ENCODE measurements around the gene PKD2. TPM values are rescaled to one million over a fixed set of nuclear protein-coding genes. Genes with fewer than 3 reads are reported as not detected.

PKD2 gene
- polyA plus RNA-seq, 1 donor from 2014 or later = 54.8 TPM

DNA sequence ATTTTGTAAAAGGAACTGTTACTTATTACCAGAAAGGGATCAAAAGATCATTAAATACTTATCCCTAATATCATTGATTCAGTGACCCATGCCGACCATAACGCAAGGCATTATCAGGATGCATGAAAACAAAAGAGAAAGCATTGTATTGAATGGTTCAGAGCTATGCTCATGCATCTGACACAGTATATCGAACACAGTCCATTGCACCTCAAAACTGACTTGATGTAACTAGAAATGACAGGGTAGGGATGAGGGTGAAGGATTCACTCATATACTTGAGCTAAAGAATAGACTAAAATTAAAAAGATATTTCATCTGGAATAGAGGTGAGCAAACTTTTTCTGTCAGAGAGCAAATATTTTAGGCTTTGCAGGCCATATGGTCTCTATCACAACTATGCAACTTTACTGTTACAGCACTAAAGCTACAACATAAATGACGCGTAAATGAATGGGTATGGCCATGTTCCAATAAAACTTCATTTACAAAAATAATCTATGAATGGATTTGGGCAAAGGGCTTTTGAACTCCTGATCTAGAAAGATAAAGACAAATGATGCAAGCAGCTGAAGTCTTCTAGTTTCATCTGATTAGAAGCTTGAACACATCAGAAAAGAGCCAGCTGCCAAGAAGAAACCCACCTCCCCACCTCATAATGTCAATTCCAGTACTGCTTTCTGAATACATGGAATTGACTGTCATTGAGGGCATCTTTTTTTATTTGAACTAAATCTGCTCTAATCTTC lies 44.9 kb upstream of the PKD2 start:
- H3K36me3 ChIP-seq (ENCODE audit: insufficient read depth, low read length) = no peaks in the 10 kb centered on the region
- no peak overlapping the region for H3K4me2 ChIP-seq (ENCODE audit: low read length)
- no peaks in the 10 kb centered on the region for H3K27me3 ChIP-seq (ENCODE audit: insufficient read depth, low read depth, low read length)
- no peak overlapping the region for H3K9ac ChIP-seq (ENCODE audit: low read length)
- no peak overlapping the region for H3K27ac ChIP-seq (ENCODE audit: low read length)
- H3K79me2 ChIP-seq (replicated peaks; ENCODE audit: insufficient read depth, low read length) = no peaks in the 10 kb centered on the region
- H3K9me2 ChIP-seq (ENCODE audit: insufficient read depth, low read length) = no peaks in the 10 kb centered on the region
- H3F3A ChIP-seq (ENCODE audit: insufficient read depth, low read length, poor library complexity, severe bottlenecking) = no peaks in the 10 kb centered on the region
- TF ChIP-seq SMC3 (conservative IDR thresholded peaks at IDR 0.05; ENCODE audit: poor library complexity) (no peak), POLR2AphosphoS5 (IDR thresholded peaks at IDR 0.05) (no peak), TAF1 (IDR thresholded peaks at IDR 0.05; ENCODE audit: low read depth) (no peak), CTCF (IDR thresholded peaks at IDR 0.05; ENCODE audit: poor library complexity, severe bottlenecking) (no peak), EP300 (conservative IDR thresholded peaks at IDR 0.05; ENCODE audit: poor library complexity, severe bottlenecking) (no peak), EZH2 (IDR thresholded peaks at IDR 0.05; ENCODE audit: borderline replicate concordance, insufficient read depth, low read length, poor library complexity, severe bottlenecking) (no peak), RAD21 (conservative IDR thresholded peaks at IDR 0.05) (no peak), REST (IDR thresholded peaks at IDR 0.05; ENCODE audit: borderline replicate concordance) (no peak), MXI1 (conservative IDR thresholded peaks at IDR 0.05; ENCODE audit: poor library complexity, severe bottlenecking) (no peak)
- H3K4me3 ChIP-seq (ENCODE audit: low read length) = no peak overlapping the region
- H3K9me3 ChIP-seq (ENCODE audit: low read length) = no peaks in the 10 kb centered on the region
- no peak overlapping the region for H2AFZ ChIP-seq (ENCODE audit: low read depth, low read length)
- no peaks in the 10 kb centered on the region for H4K20me1 ChIP-seq (ENCODE audit: insufficient read depth)

DNA sequence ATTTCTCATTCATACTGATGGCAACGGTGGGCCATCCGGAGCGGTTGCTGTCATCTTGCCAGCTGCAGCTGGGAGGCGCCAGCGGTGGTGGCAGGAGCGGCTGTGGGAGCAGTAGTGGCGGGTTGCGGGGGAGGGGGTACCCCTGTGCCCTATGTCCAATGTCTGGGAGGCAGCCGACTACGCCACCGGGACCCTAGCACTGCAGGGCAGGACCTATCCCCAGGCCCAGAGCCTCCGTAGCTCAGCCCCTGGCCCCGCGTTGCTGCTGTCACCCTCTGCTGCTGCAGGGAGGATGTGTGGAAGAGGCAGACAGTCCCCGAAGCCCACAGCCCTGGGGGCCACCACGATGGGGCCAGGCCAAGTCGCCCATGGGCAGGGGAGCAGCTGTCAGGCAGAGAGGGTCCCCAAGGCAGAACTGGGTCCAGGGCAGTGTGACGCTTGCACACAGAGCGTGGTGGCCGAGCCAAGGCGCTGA lies 41.9 kb upstream of the PKD2 start:
- Histone ChIP-seq H4K20me1 (ENCODE audit: insufficient read depth) (no peaks in the 10 kb centered on the region), H3K4me3 (ENCODE audit: low read length) (no peak overlapping the region), H3K27me3 (ENCODE audit: insufficient read depth, low read depth, low read length) (no peaks in the 10 kb centered on the region), H3K79me2 (replicated peaks; ENCODE audit: insufficient read depth, low read length) (no peaks in the 10 kb centered on the region), H3K9me3 (ENCODE audit: low read length) (no peaks in the 10 kb centered on the region), H3K27ac (ENCODE audit: low read length) (no peak overlapping the region), H3K9me2 (ENCODE audit: insufficient read depth, low read length) (no peaks in the 10 kb centered on the region), H2AFZ (ENCODE audit: low read depth, low read length) (no peak overlapping the region), H3F3A (ENCODE audit: insufficient read depth, low read length, poor library complexity, severe bottlenecking) (no peaks in the 10 kb centered on the region), H3K36me3 (ENCODE audit: insufficient read depth, low read length) (no peaks in the 10 kb centered on the region), H3K4me2 (ENCODE audit: low read length) (no peak overlapping the region), H3K9ac (ENCODE audit: low read length) (no peak overlapping the region)
- TF ChIP-seq POLR2AphosphoS5 (IDR thresholded peaks at IDR 0.05) = no peak
- TF ChIP-seq RAD21 (conservative IDR thresholded peaks at IDR 0.05) = no peak
- no peak for TF ChIP-seq REST (IDR thresholded peaks at IDR 0.05; ENCODE audit: borderline replicate concordance)
- no peak for TF ChIP-seq MXI1 (conservative IDR thresholded peaks at IDR 0.05; ENCODE audit: poor library complexity, severe bottlenecking)
- TF ChIP-seq EP300 (conservative IDR thresholded peaks at IDR 0.05; ENCODE audit: poor library complexity, severe bottlenecking) = no peak
- TF ChIP-seq CTCF (IDR thresholded peaks at IDR 0.05; ENCODE audit: poor library complexity, severe bottlenecking) = no peak
- TF ChIP-seq TAF1 (IDR thresholded peaks at IDR 0.05; ENCODE audit: low read depth) = no peak
- TF ChIP-seq SMC3 (conservative IDR thresholded peaks at IDR 0.05; ENCODE audit: poor library complexity) = no peak
- no peak for TF ChIP-seq EZH2 (IDR thresholded peaks at IDR 0.05; ENCODE audit: borderline replicate concordance, insufficient read depth, low read length, poor library complexity, severe bottlenecking)

Measured in neural cell (in vitro differentiated cells).